T follicular helper cell (primary cell): Measurements from ENCODE around the gene DLGAP5.

Source experiments
- DNase-seq: peaks from one replicate; pipeline ENCODE4 v3.0.0-alpha.2; 2020; ENCODE audit warnings: low read depth

DLGAP5 gene

DNA sequence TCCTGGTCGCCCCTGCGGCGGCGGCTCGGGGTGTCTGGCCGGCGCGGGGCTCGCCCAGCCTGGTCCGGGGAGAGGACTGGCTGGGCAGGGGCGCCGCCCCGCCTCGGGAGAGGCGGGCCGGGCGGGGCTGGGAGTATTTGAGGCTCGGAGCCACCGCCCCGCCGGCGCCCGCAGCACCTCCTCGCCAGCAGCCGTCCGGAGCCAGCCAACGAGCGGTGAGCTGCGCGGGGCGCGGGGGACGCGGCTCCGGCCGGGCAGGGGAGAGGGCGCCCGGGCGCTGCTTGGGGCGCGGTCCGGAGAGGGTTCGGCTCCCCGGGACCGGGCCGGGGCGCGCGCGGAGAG is 62.3 kb downstream of the DLGAP5 start, which contains the start of gene LGALS3:
Gene LGALS3 (plus strand): TSS at position 167 of the 342 bp plus-strand sequence. CDS start 8,122 bp downstream, outside the sequence.
- DNase-seq = no peak

GRCh38 chr14:55128386-55129085 is 62.8 kb downstream of the DLGAP5 start:
- no peak for DNase-seq

- no peak for DNase-seq
These were observed 63.9 kb downstream of the DLGAP5 start for GRCh38 chr14:55127460-55127951.

DNA sequence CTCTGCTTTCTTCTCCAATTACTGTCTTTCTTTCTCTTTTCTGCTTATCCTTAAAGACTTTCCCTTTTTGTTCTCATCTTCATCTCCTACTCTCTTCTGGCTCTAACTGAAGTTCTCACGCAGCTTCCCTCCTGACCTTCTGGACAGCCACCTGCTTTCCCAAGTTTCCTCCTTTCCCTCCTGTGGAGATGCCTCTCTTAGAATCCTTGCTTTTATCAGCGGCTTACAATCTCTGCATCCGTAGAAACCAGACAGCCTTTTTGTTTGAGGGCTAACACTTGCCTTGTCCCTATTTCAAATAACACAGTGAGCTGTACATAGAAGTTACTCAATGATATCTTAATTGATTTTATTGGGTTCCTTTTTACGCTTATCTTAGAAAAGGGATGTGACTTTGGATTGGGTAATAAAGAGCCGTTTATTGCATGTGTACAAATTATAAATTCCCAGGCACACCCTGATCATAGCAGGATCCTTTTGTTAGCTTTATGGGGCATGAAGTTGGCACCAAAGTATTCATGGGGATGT is 64.4 kb downstream of the DLGAP5 start:
- no peak for DNase-seq

- DNase-seq = no peak
These were observed 65.4 kb downstream of the DLGAP5 start for GRCh38 chr14:55126034-55126433.

DNA sequence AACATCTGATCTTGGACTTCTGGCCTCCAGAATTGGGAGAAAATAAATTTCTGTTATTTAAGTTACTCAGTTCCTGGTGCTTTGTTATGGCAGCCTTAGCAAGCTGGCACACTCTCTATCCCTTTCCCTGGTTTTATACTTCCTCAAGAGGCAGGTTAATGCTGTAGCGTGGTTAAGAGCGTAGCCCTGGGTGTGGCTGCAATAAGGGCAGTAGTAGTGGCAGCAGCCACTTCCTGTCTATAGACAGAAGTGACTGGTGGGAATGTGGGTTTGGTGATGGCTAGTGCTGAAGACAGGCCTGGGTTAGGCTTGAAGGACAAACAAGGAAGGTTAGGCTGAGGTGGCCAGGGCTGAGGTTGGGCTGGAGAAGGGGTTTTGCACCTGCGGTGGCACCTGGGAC is 66.0 kb downstream of the DLGAP5 start:
- DNase-seq = no peak

DNA sequence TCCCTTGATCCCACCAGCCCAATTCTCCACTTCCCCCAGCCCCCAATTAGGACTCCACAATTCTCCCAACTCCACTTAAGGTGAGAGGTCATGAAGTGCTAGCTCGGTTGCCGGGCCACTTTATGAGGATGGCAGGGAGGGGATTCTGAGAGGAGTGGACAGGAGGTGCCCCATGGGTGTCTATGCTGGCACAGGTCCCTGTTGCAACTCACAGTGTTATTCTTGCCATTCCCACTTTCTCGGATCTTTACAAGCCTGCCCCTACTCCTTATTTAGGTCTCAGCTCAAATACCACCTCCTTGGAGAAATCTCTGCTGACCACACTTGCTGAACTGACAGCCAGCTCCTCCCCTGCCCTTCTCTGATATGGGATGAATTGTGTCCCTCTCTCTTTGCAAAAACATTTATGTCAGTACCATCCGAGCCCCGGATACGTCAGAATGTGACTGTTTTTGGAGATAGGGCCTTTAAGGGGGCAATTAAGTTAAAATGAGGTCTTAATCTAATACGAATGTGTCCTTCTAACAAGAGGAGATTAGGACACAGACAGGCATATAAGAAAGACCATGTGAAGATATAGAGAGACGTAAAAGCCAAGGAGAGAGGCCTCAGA is 66.5 kb downstream of the DLGAP5 start:
- no peak for DNase-seq

DNA sequence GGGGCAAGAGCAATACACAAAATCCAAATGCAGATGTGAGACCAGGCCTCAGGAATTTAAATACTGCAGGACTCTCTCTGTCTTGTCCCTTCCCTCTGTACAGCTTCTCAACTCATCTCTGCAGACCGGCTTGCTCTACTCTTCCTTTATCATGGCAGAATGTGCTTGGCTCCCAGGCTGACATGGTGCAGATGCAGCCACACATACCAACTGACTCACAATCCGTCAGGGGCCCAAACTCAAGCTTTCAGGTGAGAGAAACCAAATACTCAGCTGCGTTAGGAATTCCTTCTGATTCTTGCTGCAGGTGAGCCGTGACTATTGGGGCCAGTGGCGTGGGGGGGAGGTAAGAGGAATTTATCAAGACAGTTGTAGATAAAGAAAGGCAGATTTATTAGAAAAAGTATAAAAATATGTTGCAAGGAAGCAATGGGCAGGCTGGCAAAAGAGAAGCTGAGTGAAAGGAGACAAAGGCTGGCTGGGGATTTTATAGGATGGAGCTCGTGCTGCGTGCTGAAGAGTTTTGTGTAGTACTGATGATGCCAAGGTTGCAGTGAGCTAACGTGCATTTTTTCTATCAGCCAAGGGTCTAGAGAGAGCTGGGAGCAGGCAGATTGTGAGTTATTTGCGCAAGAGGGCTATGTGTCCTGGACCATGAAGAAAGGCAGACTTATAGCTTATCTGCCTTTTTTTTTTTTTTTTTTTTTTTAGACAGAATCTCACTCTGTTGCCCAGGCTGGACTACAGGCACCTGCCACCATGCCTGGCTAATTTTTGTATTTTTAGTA is 67.3 kb downstream of the DLGAP5 start:
- no peak for DNase-seq

DNA sequence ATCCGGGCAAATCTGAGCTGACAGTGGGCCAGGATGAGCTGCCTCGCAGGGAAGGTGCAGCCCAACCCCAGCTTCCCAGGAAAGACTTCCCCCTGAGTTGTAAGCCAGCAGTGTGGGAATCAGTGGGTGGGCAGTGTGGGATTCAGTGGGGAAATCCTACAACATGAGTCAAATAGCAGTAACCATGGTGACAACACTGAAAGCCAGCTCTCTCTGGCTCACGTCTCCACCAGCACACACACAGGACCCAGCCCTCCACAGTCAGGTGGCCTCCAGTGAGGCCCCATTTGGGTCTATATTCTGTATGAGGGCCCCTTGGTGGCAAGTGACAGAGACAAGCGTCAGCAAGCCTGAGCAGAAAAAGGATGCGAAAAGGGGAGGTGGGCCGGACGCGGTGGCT is 68.3 kb downstream of the DLGAP5 start:
- DNase-seq = no peak

DNA sequence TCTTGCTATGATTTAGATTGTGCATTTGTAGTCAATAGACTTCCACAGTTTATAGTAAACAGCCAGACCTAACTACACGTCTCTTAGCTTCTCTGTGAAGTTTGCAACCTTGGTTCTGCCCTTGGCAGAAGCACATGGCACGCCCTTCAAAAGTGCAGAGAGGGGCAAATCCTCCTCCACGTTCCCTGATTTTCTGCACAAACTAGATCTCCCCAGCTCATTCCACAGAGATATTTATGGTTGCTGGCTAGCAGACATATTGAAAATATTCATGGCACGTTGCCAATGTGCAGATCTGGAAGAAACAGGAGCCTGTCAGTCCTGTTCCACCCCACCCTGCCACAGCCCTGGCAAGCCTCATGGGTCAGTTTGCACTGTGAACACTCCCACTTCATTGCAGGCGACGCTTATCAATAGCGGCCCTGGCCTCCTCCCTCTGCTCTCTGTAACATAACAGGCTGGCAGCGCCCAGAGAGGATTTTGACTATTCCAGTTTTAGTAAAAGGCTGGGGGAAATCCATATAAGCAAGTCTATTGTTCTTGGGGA is 68.9 kb downstream of the DLGAP5 start:
- no peak for DNase-seq

- no peak for DNase-seq
These were observed 69.6 kb downstream of the DLGAP5 start for GRCh38 chr14:55121628-55122439.

DNA sequence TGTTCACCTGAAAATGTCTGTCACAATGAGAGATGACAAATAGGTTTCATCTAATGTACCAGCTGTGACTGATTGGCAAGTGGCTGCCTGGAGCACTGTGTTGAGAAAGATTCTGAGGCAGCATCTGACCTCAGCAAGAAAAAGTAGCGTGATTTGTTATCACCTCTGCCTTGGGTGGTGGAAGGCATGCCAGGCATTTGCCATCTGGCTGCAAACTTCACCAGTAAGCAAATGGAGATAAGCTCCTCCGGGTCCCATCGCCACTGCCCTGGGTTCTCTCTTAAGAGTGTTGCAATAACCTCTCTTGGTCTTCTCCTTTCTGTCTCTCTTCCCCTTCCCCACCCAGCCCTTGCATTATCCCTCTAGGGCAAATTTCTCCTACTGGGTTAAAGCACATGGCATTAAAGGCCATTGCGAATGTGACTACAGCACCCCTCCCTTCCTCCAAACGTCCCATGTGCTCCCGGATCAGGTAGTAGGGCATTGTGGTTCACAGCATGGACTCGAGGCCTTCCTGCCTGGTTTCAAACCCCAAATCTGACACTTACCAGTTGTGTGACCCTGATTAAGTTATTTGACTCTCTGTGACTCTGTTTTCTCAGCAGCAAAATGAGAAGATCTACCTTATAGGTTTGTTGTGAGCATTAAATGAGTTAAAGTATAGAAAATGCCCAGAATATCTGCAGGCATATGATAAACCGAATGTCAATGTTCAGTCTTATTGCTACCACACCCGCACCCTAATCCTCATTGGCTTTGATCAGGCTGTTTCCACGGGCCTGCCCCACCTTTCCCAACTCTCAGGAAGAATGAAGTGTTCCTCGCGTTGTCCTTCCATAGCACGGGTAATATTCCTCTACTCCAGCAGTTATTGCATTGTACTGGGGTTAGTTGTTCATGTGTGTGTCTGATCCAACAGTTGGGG is 70.6 kb downstream of the DLGAP5 start:
- no peak for DNase-seq

DNA sequence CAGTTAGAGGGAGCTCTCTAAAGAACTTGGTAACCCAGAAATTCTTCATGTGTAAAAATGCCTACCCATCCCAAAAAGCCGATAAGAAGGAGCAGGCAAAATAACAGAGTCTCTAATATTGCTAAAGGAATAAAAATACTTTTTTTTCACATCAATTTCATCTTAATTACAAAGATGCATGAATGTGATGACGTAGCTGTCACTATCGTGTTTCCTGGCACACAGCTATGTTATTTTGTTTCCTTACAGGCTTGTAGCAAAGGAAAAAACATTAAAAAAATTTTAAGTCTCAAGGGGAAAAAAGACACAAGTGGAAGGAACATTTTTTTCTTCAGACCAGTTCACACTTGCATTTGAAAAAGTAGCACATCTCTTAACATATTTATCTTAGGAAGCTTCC is 72.6 kb downstream of the DLGAP5 start:
- no peak for DNase-seq

- no peak for DNase-seq
These were observed 73.5 kb downstream of the DLGAP5 start for GRCh38 chr14:55117803-55118441.

- no peak for DNase-seq
These were observed 74.9 kb downstream of the DLGAP5 start for GRCh38 chr14:55116246-55117030.

GRCh38 chr14:55115861-55116245 is 75.5 kb downstream of the DLGAP5 start:
- no peak for DNase-seq

DNA sequence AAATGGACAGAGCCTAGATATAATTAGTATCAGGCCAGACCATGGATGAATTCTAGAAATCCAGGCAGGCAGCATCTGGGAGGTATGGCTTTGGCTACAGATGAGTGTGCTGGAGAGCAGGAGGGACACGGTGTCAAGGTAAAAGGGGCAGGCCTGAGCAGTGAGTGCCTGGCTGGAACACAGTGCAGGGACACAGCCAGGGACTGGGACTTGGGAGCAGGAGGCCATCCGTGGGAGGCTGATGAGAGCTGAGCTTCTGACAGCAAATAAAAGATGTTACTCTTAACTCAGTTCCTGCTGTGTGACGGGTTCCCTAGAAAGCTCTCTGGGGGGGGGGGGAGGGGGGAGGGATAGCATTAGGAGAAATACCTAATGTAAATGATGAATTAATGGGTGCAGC is 75.9 kb downstream of the DLGAP5 start:
- no peak for DNase-seq

GRCh38 chr14:55114720-55115119 is 76.7 kb downstream of the DLGAP5 start:
- no peak for DNase-seq

DNA sequence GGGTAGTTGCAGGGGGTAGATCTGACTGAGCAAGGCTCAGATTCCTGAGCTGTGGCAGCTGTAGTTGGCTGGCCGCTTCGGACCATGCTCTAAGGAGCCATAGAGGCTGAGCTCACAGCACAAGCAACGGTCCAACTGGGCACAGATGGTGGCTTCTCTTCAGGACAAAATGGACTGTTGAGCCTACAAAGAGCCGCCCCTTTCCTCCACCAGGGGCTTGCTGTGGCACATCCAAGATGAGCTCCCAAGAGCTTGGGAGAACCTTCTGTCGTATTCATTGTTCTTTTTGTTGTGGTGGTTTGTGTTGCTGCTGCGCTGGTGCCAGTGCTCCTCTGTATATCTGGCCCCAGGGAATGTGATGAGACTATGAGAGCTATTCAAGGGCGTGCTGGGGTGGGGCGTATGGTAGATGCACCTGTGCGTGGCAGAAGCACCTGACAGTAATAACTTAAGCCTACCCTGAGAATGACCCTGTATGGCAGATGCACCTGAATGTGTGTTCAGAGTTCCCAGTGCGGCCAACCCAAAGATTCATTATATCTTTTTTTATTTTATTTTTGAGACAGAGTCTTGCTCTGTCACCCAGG is 80.2 kb downstream of the DLGAP5 start:
- DNase-seq = no peak
